ENCODE measurements around the gene TSR3. TPM values are rescaled to one million over a fixed set of nuclear protein-coding genes. Genes with fewer than 3 reads are reported as not detected.

TSR3 gene
- total RNA-seq, 2 donors from 2014 or later: 39.6 to 74.4 TPM

DNA sequence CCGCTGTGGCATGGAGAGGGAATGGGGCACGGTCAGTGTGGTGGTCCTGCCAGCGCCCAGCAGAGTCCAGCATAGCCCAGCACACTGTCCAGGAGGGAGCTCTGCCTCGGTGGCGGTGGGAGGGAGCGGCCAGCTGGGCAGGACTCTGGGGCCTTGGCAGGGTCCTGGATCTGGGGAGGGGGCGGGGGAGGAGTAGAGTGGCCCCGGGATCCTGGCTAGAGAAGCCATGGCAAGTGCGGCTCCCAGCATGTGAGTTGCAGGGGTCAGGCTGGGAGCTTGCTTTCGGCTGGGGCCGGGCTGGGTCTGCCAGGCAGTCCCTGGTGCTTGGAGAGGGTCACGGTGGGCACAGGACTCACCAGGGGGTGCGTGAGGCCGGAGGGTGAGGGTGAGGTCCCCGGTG is 3.9 kb upstream of the TSR3 start:
- no peak for DNase-seq
- Histone ChIP-seq H3K36me3 (no peaks in the 10 kb centered on the region), H3K27ac (no peak overlapping the region), H3K9ac (ENCODE audit: low read depth in 2 of 2, low read length in 2 of 2) (no peak overlapping the region), H3K9me3 (no peaks in the 10 kb centered on the region), H3K27me3 (no peaks in the 10 kb centered on the region), H3K4me3 (no peak overlapping the region), H3K4me1 (peaks cover 4% of the 10 kb centered on the region)
- intact Hi-C loops (cut with DNase I): no loop called here
- no peak for TF ChIP-seq CTCF (IDR thresholded peaks at IDR 0.05)

- no peak overlapping the region for H3K27ac ChIP-seq
- no peaks in the 10 kb centered on the region for H3K36me3 ChIP-seq
- H3K4me1 ChIP-seq: peaks cover 4% of the 10 kb centered on the region
- no peak overlapping the region for H3K4me3 ChIP-seq
- no peak for TF ChIP-seq CTCF (IDR thresholded peaks at IDR 0.05)
- no peaks in the 10 kb centered on the region for H3K9me3 ChIP-seq
- no peak for DNase-seq
- H3K27me3 ChIP-seq: no peaks in the 10 kb centered on the region
- intact Hi-C loops (cut with DNase I): no loop called here
- no peak overlapping the region for H3K9ac ChIP-seq (ENCODE audit: low read depth in 2 of 2, low read length in 2 of 2)
These were observed 3.3 kb upstream of the TSR3 start for GRCh38 chr16:1354815-1355540.

DNA sequence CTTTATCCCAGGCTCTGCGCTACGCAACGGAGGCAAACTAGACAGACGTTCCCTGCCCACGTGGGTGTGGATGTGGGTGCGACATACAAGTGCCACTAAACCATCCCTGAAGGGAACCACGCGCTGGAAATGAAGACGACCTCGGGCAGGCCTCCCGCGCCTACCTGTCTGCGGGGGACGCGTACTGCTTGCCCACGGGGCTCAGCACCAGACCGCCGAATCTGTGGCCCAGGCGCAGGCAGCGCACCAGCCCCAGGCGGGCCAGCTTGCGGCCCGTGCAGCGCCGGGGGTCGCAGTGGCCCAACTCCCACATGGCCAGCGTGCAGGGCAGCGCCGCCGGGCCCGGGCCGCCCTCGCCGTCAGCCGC is 480 bp downstream of the TSR3 start:
- H3K4me1 ChIP-seq: peaks cover 4% of the 10 kb centered on the region
- no peak for DNase-seq
- intact Hi-C loops (cut with DNase I): no loop called here
- H3K9ac ChIP-seq (ENCODE audit: low read depth in 2 of 2, low read length in 2 of 2): peak overlapping the region; percentile 90 to 91
- H3K36me3 ChIP-seq: no peaks in the 10 kb centered on the region
- no peaks in the 10 kb centered on the region for H3K9me3 ChIP-seq
- peak overlapping the region; percentile 53 for H3K27ac ChIP-seq
- peak overlapping the region; percentile 99 for H3K4me3 ChIP-seq
- H3K27me3 ChIP-seq: no peaks in the 10 kb centered on the region
- TF ChIP-seq CTCF (IDR thresholded peaks at IDR 0.05): no peak

DNA sequence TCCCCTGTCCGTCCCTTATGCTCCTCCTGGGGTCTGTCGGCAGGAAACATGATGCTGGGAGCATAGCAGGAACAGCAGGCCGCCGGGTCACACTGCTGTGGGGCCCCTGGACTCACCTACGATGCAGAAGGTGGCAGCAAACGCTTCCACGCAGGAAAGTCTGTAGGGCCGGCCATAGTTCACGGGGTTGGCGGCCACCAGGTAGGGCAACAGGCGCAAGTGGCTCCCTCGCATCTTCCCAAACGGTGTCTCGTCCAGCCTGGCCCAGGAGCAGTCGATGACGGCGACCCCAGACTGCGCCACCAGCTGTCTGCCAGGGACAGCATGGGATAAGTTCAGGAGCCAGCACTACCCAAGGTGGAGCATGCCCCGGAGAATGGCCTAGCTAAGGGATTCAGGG is 987 bp downstream of the TSR3 start:
- DNase-seq: no peak
- Histone ChIP-seq H3K27me3 (no peaks in the 10 kb centered on the region), H3K9me3 (no peaks in the 10 kb centered on the region), H3K36me3 (no peaks in the 10 kb centered on the region), H3K4me3 (peak overlapping the region; percentile 99), H3K4me1 (peaks cover 4% of the 10 kb centered on the region), H3K9ac (ENCODE audit: low read depth in 2 of 2, low read length in 2 of 2) (peak overlapping the region; percentile 90 to 91), H3K27ac (no peak overlapping the region)
- intact Hi-C loops (cut with DNase I): no loop called here
- TF ChIP-seq CTCF (IDR thresholded peaks at IDR 0.05): no peak

DNA sequence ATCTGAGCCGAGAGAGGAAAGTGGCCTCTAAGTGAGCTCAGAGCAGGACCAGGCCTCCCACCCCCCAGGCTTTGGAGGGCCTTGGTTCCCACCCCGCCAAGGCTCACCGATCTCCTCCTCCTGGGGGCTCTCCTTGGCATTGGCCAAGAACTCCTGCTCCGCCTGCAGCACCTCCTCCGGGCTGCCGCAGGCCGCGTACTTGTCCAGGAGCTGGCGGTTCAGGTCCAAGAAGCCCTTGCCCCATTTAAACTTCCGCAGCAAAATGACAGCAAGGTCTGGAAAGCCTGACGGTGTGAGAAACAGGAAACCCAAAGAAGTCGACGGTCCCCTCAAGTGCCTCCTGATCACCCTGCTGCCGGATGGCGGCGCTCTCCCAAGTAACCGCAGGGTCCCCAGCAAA is 1.7 kb downstream of the TSR3 start:
- Histone ChIP-seq H3K36me3 (no peaks in the 10 kb centered on the region), H3K4me3 (no peak overlapping the region), H3K9ac (ENCODE audit: low read depth in 2 of 2, low read length in 2 of 2) (no peak overlapping the region), H3K27ac (no peak overlapping the region), H3K9me3 (no peaks in the 10 kb centered on the region), H3K27me3 (no peaks in the 10 kb centered on the region), H3K4me1 (peaks cover 4% of the 10 kb centered on the region)
- TF ChIP-seq CTCF (IDR thresholded peaks at IDR 0.05): no peak
- intact Hi-C loops (cut with DNase I): no loop called here
- no peak for DNase-seq
